GM19397 (cell line): ENCODE results near the gene IQCF2.
"Not testable (repeated sequence)": the region's sequence is repeated elsewhere in the genome, so short reads cannot be mapped to it uniquely, and the experiment has no call there.

ENCODE experiments used
- ATAC-seq: cut with Tn5 transposase; IDR thresholded peaks from one replicate; pipeline ENCODE4 v1.9.1; 2021; ENCODE audit warnings: mild to moderate bottlenecking, moderate library complexity; ENCODE audit not compliant: unreplicated experiment

The IQCF2 gene

DNA sequence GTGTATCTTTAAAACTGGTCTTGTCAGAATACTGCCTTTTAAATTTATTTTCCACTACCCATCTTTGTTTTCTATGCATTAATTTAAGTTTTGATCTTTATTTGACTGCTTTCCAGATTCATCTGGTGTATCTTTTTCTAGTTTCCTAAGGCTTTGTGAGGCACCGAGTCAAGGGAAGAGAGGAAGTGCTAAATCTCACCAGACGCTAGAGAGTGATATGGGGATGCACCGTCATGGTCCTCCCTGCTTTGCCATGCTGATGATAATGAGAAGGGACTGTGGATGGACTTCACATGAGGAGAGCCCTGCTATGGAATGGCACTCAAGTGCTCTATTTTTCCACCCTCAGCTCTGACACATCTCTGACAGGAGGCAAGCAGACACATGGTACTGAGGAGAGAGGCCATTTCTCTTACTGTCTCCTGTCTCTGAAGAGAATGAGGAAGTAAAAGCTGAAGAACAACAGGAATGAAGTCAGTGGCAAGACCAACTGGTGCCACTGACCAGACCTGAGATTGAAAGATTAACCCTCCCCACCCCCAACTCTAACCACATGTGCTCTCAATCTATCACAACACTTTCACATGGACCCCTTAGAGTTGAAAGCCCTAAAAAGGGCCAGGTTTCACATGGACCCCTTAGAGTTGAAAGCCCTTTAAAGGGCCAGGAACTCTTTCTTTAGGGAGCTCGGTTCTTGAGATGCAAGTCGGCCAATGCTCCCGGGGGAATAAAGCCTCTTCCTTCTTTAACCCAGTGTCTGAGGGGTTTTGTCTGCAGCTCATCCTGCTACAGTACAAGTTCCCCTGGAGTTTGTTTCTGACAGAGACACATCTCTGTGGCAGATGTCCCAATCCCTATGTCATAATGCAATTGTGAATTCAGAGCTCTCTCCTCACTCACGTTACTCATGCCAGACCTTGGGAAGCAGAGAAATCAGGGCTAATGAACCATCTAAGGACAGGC lies at the start of gene IQCF2:
IQCF2 (plus strand) TSS at position 913 of the 963 bp plus-strand sequence. CDS start 52 bp downstream, outside the sequence.
- ATAC-seq = no peak

GRCh38 chr3:51813539-51813938 lies 47.9 kb upstream of the IQCF2 start:
- ATAC-seq = no peak

GRCh38 chr3:51814034-51814433 lies 47.4 kb upstream of the IQCF2 start:
- no peak for ATAC-seq

GRCh38 chr3:51815614-51816013 lies 45.8 kb upstream of the IQCF2 start:
- ATAC-seq = no peak

DNA sequence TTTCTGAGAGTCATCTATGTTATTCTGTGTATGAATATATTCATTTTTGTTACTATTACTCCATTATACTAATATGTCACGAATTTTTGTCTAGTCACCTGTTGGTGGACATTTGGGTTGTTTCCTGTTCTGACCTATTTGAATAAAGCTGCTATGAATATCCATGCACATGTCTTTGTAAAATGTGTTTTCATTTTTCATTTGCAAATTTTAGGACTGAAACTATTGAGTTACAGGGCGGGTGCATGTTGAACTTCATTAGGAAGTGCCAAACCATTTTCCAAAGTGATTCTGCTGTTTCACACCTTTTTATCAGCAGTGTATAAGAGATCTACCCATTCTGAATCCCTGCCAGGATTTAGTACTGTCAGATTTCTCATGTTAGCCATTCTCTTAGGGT lies 44.7 kb upstream of the IQCF2 start:
- ATAC-seq = no peak

GRCh38 chr3:51817375-51817774 lies 44.0 kb upstream of the IQCF2 start:
- ATAC-seq = no peak

- no peak for ATAC-seq
These were observed 42.3 kb upstream of the IQCF2 start for GRCh38 chr3:51819151-51819550.

GRCh38 chr3:51819709-51820406 lies 41.6 kb upstream of the IQCF2 start:
- ATAC-seq = no peak

DNA sequence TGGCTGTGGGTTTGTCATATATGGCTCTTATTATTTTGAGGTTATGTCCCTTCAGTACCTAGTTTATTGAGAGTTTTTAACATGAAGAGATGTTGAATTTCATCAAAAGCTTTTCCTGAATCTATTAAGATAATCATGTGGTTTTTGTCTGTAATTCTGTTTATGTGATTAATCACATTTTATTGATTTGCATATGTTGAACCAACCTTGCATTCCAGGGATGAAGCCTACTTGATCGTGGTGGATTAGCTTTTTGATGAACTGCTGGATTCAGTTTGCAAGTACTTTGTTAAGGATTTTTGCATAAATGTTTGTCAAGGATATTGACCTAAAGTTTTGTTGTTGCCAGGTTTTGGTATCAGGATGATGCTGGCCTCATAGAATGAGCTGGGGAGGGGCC lies 33.1 kb upstream of the IQCF2 start:
- ATAC-seq = no peak

GRCh38 chr3:51830345-51830744 lies 31.1 kb upstream of the IQCF2 start:
- ATAC-seq = no peak

DNA sequence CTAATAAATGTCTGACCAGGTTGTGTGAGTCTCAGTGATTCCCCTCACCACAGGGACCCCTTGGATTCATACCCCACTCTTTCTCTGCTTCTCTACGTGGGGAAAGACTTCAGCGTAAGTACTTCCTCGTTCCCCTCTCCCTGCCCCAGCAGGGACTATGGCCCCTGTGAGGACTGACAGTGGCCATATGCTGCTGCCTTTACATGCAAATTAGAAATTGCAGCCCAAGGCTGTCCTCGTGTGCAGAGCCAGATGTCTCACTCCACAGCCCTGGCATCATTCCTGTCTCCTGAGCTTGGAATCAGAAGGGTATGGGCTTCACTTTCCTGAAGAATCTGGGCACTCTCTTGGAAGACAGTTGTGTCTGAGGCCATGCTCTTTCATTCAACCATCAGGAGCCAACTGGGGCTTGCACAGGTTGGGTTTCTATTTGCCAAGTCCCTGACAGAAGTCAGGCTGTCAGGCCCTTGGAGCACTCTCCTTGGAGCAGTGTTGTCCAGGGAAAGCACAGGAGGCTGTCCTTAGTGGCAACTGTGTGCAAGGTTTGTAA lies 30.5 kb upstream of the IQCF2 start:
- ATAC-seq = no peak

- no peak for ATAC-seq
These were observed 24.8 kb upstream of the IQCF2 start for GRCh38 chr3:51836606-51837005.

DNA sequence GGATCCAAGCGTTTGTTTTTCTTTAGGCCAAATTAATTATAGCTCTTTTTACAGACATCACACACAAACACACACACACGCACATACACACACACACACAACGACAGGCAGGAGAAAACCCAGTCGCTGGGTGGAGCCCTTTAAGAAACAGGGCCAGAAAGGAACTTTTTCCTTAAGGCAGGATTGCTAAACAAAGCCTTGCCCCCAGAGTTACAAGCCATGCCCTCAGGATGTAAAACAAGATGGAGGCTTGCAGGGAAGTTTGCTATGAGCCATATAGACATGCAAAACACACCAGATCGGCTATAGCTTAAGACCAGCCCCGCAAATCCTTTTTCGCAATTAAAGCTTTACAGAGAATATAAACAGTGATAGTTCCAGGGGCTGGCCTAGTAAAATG lies 16.3 kb upstream of the IQCF2 start:
- no peak for ATAC-seq

DNA sequence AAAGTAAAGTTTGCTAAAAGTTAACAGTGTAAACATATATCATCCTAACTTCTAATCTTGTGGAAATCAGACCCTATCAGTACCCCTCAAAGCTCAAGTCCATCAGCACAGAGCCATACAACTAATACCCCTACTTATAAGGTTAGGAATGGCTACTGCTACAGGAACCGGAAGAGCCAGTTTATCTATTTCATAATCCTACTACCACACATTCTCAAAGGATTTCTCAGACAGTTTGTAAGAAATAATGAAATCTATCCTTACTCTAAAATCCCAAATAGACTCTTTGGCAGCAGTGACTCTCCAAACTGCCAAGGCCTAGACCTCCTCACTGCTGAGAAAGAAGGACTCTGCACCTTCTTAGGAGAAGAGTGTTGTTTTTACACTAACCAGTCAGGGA lies 6.0 kb upstream of the IQCF2 start:
- not testable (repeated sequence) for ATAC-seq

GRCh38 chr3:51862886-51863285 lies 1.5 kb downstream of the IQCF2 start:
- ATAC-seq = no peak

DNA sequence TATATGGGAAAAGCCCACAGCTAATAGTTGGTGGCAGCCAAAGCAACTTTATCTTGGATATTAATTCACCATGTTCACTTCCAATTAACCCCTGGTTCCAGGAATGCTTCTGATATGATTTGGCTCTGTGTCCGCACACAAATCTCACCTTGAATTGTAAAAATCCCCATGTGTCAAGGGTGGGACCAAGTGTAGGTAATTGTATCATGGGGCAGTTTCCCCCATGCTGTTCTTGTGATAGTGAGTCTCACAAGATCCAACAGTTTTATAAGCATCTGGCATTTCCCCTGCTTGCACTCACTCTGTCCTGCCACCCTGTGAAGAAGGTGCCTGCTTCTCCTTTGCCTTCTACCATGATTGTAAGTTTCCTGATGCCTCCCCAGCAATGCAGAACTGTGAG lies 7.5 kb downstream of the IQCF2 start:
- ATAC-seq = not testable (repeated sequence)

DNA sequence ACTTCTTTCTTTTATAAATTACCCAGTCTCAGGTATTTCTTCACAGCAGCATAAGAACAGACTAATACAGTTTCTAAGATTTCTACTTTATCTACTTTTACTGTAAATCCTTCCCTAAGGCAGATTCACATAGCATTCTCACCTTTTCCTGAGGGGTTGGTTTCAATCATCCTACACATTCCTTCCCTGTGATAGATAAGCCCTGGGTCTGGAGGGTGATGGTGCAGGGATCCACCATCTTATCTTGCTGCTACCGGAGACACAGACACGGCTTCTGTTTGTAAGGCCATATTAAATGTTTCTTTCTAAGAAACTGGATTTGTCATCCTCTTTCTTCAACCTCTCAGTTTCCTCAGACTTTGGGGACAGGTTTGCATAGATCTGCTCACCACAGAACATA lies 7.9 kb downstream of the IQCF2 start:
- no peak for ATAC-seq

DNA sequence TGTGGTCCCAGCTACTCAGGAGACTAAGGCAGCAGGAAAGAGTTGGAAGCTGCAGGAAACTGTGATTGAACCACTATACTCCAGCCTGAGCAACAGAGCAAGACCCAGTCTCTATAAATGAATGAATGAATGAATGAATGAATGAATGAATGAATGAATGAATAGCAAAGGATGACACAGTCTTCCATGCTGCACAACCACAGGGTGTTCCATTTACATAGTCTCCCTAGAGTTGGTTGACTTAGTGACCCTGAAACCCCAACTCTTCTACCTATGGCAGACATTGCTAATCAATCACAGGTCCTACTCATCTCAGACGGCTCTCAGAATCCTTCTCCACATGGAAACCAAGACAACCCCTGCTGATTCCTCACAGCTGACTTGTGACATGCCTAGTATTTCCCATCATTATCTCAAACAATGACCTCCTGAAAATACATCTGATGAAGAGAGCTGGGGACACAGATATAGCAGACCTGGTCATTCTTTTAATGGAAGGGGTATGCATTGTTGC lies 11.9 kb downstream of the IQCF2 start:
- ATAC-seq = no peak

DNA sequence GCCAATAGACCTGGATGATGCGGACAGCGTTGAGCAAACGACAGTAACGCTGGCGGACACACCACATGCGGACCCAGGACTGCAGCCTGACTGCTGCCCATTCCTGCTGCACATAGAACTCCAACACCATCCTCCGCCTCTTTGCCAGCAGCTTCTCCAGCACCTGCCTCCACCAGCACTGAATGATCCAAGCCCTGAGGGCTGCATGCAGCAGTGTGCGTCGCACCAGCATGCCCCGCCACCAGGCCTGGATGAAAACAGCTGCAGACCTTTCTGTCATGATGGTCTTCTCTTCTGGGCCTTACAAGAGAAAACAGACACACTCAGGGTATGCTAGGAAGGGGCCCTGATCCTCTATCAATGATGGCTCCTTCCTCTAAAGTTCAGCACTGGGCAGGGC lies 12.5 kb downstream of the IQCF2 start:
- ATAC-seq = no peak

- ATAC-seq = no peak
These were observed 13.0 kb downstream of the IQCF2 start for GRCh38 chr3:51874411-51874810.

GRCh38 chr3:51874889-51875288 lies 13.5 kb downstream of the IQCF2 start:
- no peak for ATAC-seq

DNA sequence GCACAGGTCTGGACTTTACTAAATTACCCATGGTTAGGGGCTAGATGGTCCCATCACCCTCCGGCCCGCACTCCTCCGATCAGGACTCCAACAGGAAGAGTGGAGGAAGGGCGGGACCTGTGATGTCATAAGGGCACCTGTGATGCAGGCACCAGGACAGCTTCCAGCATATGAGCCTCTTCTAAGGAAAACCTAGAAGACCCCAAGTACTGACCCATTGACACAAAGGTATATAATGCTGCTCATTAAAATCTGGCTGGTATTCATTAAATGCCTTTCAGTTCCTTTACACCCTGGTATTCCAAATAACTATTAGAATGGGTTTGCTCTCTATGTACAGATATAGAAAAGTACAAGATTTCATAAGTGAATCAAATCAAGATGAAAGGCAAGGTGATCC lies 14.1 kb downstream of the IQCF2 start, which contains the start of gene IQCF5:
IQCF5 (minus strand) TSS at position 101 of the 400 bp plus-strand sequence; CDS start at position 31, 70 bp downstream.
- ATAC-seq = no peak
